Esophagus muscularis mucosa (tissue), 4 donors: ENCODE data around the gene ST6GAL2.

Experiments
- CTCF ChIP-seq, 3 experiments: fragments of 200-600 bp in 2 of 3; fragments of 450-650 bp in 1 of 3; sonication (generic) in 2 of 3; IDR thresholded peaks; one replicate each; pipeline ENCODE4 v1.5.1; 2017 to 2019; ENCODE audit warnings: antibody characterized with exemption in 3 of 3, mild to moderate bottlenecking in 2 of 3, moderate library complexity in 1 of 3
- EP300 ChIP-seq: sonication (generic); formaldehyde crosslinking; IDR thresholded peaks from one replicate; pipeline ENCODE4 v1.6.1; 2017; ENCODE audit warnings: antibody characterized with exemption
- POLR2A ChIP-seq: fragments of 450-650 bp; IDR thresholded peaks from one replicate; pipeline ENCODE4 v1.6.1; 2017; ENCODE audit warnings: antibody characterized with exemption, moderate library complexity, mild to moderate bottlenecking, low read depth
- POLR2AphosphoS5 ChIP-seq, 2 donors: sonication (generic); formaldehyde crosslinking; IDR thresholded peaks; one replicate each; pipeline ENCODE4 v1.6.1; 2017; ENCODE audit warnings: antibody characterized with exemption in 2 of 2

- no peak for TF ChIP-seq POLR2AphosphoS5 (IDR thresholded peaks at IDR 0.05)
- no peak for TF ChIP-seq CTCF (IDR thresholded peaks at IDR 0.05)
- no peak for TF ChIP-seq EP300
- TF ChIP-seq POLR2A, result no peak
These were observed 8.6 kb upstream of the ST6GAL2 start for GRCh38 chr2:106894545-106894944.
